Muscle of leg (tissue), 11 donors: ENCODE results near the gene AGTPBP1. TPM values are rescaled to one million over a fixed set of nuclear protein-coding genes. Genes with fewer than 3 reads are reported as not detected.
"Not testable (repeated sequence)": the region's sequence is repeated elsewhere in the genome, so short reads cannot be mapped to it uniquely, and the experiment has no call there.

Experiments used
- DNase-seq: peaks from one replicate; pipeline ENCODE4 v3.0.0; 2013
- H3K27ac ChIP-seq: one replicate; pipeline ENCODE4 v1.5.1; 2013; ENCODE audit warnings: mild to moderate bottlenecking, low read length, control low read depth
- H3K27me3 ChIP-seq: one replicate; pipeline ENCODE4 v1.6.1; 2013; ENCODE audit warnings: low read length; ENCODE audit not compliant: control insufficient read depth, insufficient read depth
- H3K36me3 ChIP-seq: one replicate; pipeline ENCODE4 v1.6.1; 2013; ENCODE audit warnings: low read length; ENCODE audit not compliant: control insufficient read depth, insufficient read depth
- H3K4me1 ChIP-seq: one replicate; pipeline ENCODE4 v1.6.1; 2013; ENCODE audit warnings: low read length; ENCODE audit not compliant: control insufficient read depth, insufficient read depth
- H3K4me3 ChIP-seq: one replicate; pipeline ENCODE4 v1.5.1; 2013; ENCODE audit warnings: low read length, control low read depth
- H3K9me3 ChIP-seq: replicated peaks from 2 replicates; pipeline ENCODE4 v1.6.1; 2013; ENCODE audit warnings: low read depth, low read length; ENCODE audit not compliant: control insufficient read depth
- WGBS: methylation state at CpG from one replicate; pipeline ENCODE4 v1.1.5; 2013; ENCODE audit warnings: missing lambda C conversion rate; ENCODE audit not compliant: insufficient coverage; 5-methylcytosine and 5-hydroxymethylcytosine counted together
- polyA plus RNA-seq, 8 donors: library from polyadenylated mRNA; unstranded; fragments of 120-200 nt; gene quantifications; one replicate each; pipeline versions ENCODE4 v1.2.1 to v1.2.3, GENCODE V29; 2013; ENCODE audit warnings: inconsistent platforms in 1 of 8, low replicate concordance in 1 of 8; ENCODE audit not compliant: insufficient read length in 8 of 8, insufficient read depth in 1 of 8
- total RNA-seq: library from RNA; stranded (reverse); fragments of 120-200 nt; gene quantifications from one replicate; pipeline ENCODE4 v1.2.4, GENCODE V29; 2013

AGTPBP1 gene
- total and polyA plus RNA-seq, 9 donors = 9.6 to 21.2 (median 12.2) TPM

GRCh38 chr9:85723215-85723614 is 18.5 kb downstream of the AGTPBP1 start:
- WGBS = 89% methylated on average over 3 of the region's 7 CpGs
- no peak for DNase-seq
- no peak overlapping the region for H3K27ac ChIP-seq

GRCh38 chr9:85719411-85719810 is 22.3 kb downstream of the AGTPBP1 start:
- not testable (repeated sequence) for DNase-seq, H3K27ac ChIP-seq, H3K9me3 ChIP-seq, H3K4me3 ChIP-seq, H3K4me1 ChIP-seq, H3K36me3 ChIP-seq, H3K27me3 ChIP-seq

More at GRCh38 chr9:85723215-85723614, 18.5 kb downstream of the AGTPBP1 start:
- no peaks in the 10 kb centered on the region for H3K36me3 ChIP-seq
- H3K9me3 ChIP-seq = no peaks in the 10 kb centered on the region
- no peaks in the 10 kb centered on the region for H3K4me1 ChIP-seq
- H3K4me3 ChIP-seq = no peak overlapping the region
- H3K27me3 ChIP-seq = no peaks in the 10 kb centered on the region

- not testable (repeated sequence) for H3K36me3 ChIP-seq, H3K9me3 ChIP-seq, H3K27me3 ChIP-seq, H3K27ac ChIP-seq, H3K4me3 ChIP-seq, H3K4me1 ChIP-seq, DNase-seq
- WGBS = no CpG with 5 or more reads among the region's 4 CpGs
Observed at GRCh38 chr9:85717818-85718217, 23.9 kb downstream of the AGTPBP1 start.

- no peaks in the 10 kb centered on the region for H3K36me3 ChIP-seq
- H3K4me3 ChIP-seq = no peak overlapping the region
- H3K27me3 ChIP-seq = no peaks in the 10 kb centered on the region
- no peak for DNase-seq
- no peaks in the 10 kb centered on the region for H3K4me1 ChIP-seq
- no peak overlapping the region for H3K27ac ChIP-seq
- no peaks in the 10 kb centered on the region for H3K9me3 ChIP-seq
- WGBS = no CpG with 5 or more reads among the region's 6 CpGs
Observed at GRCh38 chr9:85717220-85717619, 24.5 kb downstream of the AGTPBP1 start.

- Histone ChIP-seq H3K27ac (peak overlapping the region; percentile 13), H3K4me3 (no peak overlapping the region), H3K4me1 (no peaks in the 10 kb centered on the region), H3K9me3 (no peaks in the 10 kb centered on the region), H3K36me3 (no peaks in the 10 kb centered on the region), H3K27me3 (no peaks in the 10 kb centered on the region)
- WGBS = 77% methylated on average over 5 of the region's 5 CpGs
- DNase-seq = no peak
Observed at GRCh38 chr9:85716031-85716877, 25.5 kb downstream of the AGTPBP1 start.

- Histone ChIP-seq H3K9me3 (no peaks in the 10 kb centered on the region), H3K27ac (peak overlapping the region; percentile 13), H3K4me1 (no peaks in the 10 kb centered on the region), H3K4me3 (no peak overlapping the region), H3K36me3 (no peaks in the 10 kb centered on the region), H3K27me3 (no peaks in the 10 kb centered on the region)
- peak; percentile 20 for DNase-seq
- no CpG with 5 or more reads among the region's 2 CpGs for WGBS
Observed at GRCh38 chr9:85715587-85715986, 26.2 kb downstream of the AGTPBP1 start.

GRCh38 chr9:85713897-85714296 is 27.9 kb downstream of the AGTPBP1 start:
- no peaks in the 10 kb centered on the region for H3K36me3 ChIP-seq
- no peak overlapping the region for H3K27ac ChIP-seq
- no CpG with 5 or more reads among the region's 2 CpGs for WGBS
- DNase-seq = no peak
- no peaks in the 10 kb centered on the region for H3K9me3 ChIP-seq
- H3K27me3 ChIP-seq = no peaks in the 10 kb centered on the region
- no peak overlapping the region for H3K4me3 ChIP-seq
- no peaks in the 10 kb centered on the region for H3K4me1 ChIP-seq

GRCh38 chr9:85704744-85705143 is 37.0 kb downstream of the AGTPBP1 start:
- Histone ChIP-seq H3K27me3 (no peaks in the 10 kb centered on the region), H3K27ac (no peak overlapping the region), H3K36me3 (no peaks in the 10 kb centered on the region), H3K4me1 (no peaks in the 10 kb centered on the region), H3K4me3 (no peak overlapping the region), H3K9me3 (peaks cover 2% of the 10 kb centered on the region)
- WGBS = no CpG with 5 or more reads among the region's 2 CpGs
- DNase-seq = no peak

GRCh38 chr9:85703398-85703797 is 38.4 kb downstream of the AGTPBP1 start:
- Histone ChIP-seq H3K27ac (no peak overlapping the region), H3K27me3 (no peaks in the 10 kb centered on the region), H3K4me1 (no peaks in the 10 kb centered on the region), H3K9me3 (peaks cover under 1% of the 10 kb centered on the region), H3K4me3 (no peak overlapping the region), H3K36me3 (no peaks in the 10 kb centered on the region)
- no peak for DNase-seq
- WGBS = 70% methylated on average over 1 of the region's 1 CpG

- peak; percentile 28 for DNase-seq
- no peak overlapping the region for H3K27ac ChIP-seq
- H3K4me3 ChIP-seq = no peak overlapping the region
- H3K9me3 ChIP-seq = no peaks in the 10 kb centered on the region
- H3K36me3 ChIP-seq = no peaks in the 10 kb centered on the region
- H3K4me1 ChIP-seq = no peaks in the 10 kb centered on the region
- no peaks in the 10 kb centered on the region for H3K27me3 ChIP-seq
Observed at GRCh38 chr9:85702726-85703289, 38.9 kb downstream of the AGTPBP1 start.
